ENCODE measurements around the gene ZNF428. TPM values are rescaled to one million over a fixed set of nuclear protein-coding genes. Genes with fewer than 3 reads are reported as not detected.

The ZNF428 gene
- total RNA-seq, 1 donor: 25.0 TPM

DNA sequence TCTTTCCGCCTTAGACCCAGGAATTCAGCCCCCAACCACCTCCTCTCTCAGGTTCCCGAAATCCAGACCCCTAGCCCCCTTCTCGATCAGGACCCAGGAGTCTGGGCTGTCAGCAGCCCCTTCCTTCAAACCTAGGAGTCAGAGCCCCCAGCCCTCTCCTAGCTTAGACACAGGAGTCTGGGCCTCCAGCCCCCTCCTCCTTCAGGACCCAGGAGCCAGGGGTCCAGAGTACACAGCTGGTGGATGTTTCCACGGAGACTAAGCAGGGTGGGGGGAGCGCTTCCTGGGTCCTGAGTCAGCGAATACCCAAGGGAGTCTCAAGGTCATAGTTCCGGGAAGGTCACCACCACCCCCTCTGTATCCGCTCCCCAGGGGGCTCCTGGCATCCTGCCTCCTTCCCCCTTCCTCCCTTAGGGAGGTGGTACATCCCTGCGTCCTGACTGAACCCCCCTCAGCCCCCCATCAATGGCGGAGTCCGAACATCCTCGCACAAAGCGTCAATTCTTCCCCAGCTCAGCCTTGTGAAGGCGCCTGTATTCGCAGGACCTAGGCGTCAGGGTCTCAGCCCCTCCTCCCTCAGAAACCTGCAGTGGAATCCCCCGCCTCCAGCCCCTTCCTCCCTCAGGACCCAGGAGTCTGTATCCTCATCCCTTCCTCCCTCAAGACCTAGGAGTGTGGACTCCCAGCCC lies 15.6 kb upstream of the ZNF428 start:
- DNase-seq (ENCODE audit: low read depth): peak; percentile 18
- H3K4me3 ChIP-seq (ENCODE audit: low read depth, low read length): peak overlapping the region; percentile 23
- TF ChIP-seq, protein P1, sequence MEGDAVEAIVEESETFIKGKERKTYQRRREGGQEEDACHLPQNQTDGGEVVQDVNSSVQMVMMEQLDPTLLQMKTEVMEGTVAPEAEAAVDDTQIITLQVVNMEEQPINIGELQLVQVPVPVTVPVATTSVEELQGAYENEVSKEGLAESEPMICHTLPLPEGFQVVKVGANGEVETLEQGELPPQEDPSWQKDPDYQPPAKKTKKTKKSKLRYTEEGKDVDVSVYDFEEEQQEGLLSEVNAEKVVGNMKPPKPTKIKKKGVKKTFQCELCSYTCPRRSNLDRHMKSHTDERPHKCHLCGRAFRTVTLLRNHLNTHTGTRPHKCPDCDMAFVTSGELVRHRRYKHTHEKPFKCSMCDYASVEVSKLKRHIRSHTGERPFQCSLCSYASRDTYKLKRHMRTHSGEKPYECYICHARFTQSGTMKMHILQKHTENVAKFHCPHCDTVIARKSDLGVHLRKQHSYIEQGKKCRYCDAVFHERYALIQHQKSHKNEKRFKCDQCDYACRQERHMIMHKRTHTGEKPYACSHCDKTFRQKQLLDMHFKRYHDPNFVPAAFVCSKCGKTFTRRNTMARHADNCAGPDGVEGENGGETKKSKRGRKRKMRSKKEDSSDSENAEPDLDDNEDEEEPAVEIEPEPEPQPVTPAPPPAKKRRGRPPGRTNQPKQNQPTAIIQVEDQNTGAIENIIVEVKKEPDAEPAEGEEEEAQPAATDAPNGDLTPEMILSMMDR (IDR thresholded peaks at IDR 0.05; ENCODE audit: insufficient read depth, low read depth, low read length): no peak

DNA sequence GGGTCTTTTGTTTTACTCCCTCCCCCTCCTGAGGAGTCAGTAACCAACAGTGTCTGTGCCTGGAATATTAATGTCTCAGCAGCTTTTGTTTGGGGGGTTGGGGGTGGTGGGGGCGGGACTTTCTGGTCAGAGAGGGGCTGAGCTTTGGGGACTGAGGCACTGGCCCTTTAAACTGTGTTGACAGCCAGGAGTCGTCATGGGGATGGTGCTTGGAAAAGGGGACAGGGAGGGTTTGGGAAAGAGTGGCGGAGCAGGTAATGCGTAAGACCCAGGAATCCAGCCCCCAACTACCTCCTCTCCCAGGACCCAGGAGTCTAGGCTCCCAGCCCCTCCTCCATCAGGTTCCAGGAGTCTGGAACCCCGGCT lies 15.1 kb upstream of the ZNF428 start:
- TF ChIP-seq, protein P1 (IDR thresholded peaks at IDR 0.05; ENCODE audit: insufficient read depth, low read depth, low read length): no peak
- no peak for DNase-seq (ENCODE audit: low read depth)
- peak overlapping the region; percentile 23 for H3K4me3 ChIP-seq (ENCODE audit: low read depth, low read length)

DNA sequence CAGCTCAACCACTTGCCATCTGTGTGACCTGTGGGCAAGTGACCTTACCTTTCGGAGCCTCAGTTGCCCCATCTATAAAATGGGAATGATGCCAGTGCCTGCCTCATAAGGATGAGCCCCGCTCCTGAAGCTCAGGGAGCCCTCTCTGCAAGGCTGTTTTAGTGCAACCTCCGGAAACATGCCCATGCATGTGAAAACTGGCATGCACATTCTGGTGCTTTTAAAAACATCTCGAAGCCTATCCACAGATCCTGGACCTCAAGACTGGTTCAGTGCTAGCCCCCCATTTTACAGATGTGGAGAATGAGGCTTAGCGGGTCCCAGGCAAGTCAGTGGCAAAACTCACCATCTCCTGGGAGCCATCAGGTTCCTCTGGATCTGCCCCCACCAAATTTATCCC lies 14.6 kb upstream of the ZNF428 start:
- DNase-seq (ENCODE audit: low read depth): no peak
- TF ChIP-seq, protein P1 (IDR thresholded peaks at IDR 0.05; ENCODE audit: insufficient read depth, low read depth, low read length): no peak
- no peak overlapping the region for H3K4me3 ChIP-seq (ENCODE audit: low read depth, low read length)

DNA sequence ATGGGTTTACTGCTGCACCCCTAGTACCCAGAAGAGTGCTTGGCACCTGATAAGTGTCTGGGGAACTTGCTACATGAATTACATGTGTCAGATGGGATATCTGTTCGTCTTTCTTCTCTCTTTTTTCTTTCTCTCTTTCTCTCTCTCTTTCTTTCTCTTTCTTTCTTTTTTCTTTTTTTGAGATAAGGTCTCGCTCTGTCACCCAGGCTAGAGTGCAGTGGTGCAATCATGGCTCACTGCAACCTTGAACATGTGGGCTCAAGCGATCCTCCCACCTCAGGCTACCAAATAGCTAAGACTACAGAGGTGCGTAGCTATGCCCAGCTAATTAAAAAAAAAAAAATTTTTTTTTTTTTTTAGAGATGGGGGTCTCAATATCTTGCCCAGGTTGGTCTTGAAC lies 14.1 kb upstream of the ZNF428 start:
- no peak for DNase-seq (ENCODE audit: low read depth)
- TF ChIP-seq, protein P1 (IDR thresholded peaks at IDR 0.05; ENCODE audit: insufficient read depth, low read depth, low read length): no peak
- H3K4me3 ChIP-seq (ENCODE audit: low read depth, low read length): no peak overlapping the region

DNA sequence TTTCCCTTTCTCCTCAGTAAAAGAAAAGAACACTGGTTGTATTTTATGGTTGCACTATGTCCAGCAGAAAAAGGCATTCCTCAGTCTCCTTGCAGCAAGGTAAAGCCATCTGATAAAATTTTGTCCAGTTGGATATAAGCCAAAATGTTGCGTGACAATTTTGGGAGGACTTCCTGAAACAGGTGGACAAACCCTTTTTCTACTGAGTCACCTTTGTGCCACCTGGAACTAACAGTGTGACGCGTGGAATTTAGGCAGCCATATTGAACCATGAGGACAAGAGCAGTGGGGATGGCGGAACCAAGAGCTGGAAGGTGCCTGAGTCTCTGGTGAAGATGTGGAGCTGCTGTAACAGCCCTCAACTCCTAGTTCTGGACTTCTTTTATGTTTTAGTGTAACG lies 12.1 kb upstream of the ZNF428 start:
- TF ChIP-seq, protein P1 (IDR thresholded peaks at IDR 0.05; ENCODE audit: insufficient read depth, low read depth, low read length): no peak
- no peak for DNase-seq (ENCODE audit: low read depth)
- H3K4me3 ChIP-seq (ENCODE audit: low read depth, low read length): no peak overlapping the region

DNA sequence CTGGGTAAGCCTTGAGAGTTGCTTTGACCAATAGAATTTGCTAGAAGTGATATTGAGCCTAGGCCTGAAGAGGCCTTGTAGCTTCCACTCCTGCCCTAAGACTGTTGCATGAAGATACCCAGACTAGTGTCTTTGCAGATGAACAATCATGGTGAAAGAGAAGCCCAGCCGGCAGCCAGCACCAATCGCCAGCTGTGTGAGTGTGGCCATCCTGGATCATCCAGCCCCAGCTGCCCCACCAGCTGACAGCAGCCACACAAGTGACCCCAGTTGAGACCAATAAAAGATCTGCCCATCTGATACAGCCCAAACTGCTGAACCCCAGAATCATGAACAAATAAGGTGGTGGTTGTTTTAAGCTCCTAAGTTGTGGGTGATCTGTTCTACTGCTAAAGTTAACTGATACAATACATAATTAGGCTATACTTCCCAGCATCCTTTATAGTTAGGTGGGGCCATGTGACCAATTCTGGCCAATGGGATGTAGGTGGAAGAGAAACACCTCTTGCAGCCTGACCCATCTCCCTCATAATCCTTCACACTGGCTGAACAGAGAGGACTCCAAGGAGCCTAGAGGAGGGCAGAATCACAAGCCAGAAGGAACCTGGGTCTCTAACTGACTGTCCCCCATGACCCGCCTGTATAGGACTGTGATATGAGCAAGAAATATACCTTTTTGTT lies 9.4 kb upstream of the ZNF428 start:
- no peak overlapping the region for H3K4me3 ChIP-seq (ENCODE audit: low read depth, low read length)
- DNase-seq (ENCODE audit: low read depth): no peak
- TF ChIP-seq, protein P1 (IDR thresholded peaks at IDR 0.05; ENCODE audit: insufficient read depth, low read depth, low read length): no peak

Data from fibroblast of villous mesenchyme (primary cell).